Stomach (tissue), 9 donors: Measurements from ENCODE around the gene IGSF8. TPM values are rescaled to one million over a fixed set of nuclear protein-coding genes. Genes with fewer than 3 reads are reported as not detected.

ENCODE experiments used
- DNase-seq, 2 donors: peaks; one replicate each; pipeline versions ENCODE4 v3.0.0 to v3.0.0-alpha.2; 2013 to 2019
- H3K27ac ChIP-seq, 5 donors: fragments of 200-600 bp in 4 of 5; sonication (generic) in 4 of 5; one replicate each; pipeline ENCODE4 v1.5.1; 2013 to 2019; ENCODE audit warnings: mild to moderate bottlenecking in 1 of 5, moderate library complexity in 1 of 5
- H3K27me3 ChIP-seq, 3 donors: fragments of 200-600 bp; sonication (generic); one replicate each; pipeline ENCODE4 v1.5.1; 2017 to 2019; ENCODE audit warnings: mixed run types in 1 of 3
- H3K36me3 ChIP-seq, 4 donors: fragments of 200-600 bp; sonication (generic); 1 replicate in 3 of 4; 2 replicates in 1 of 4; pipeline ENCODE4 v1.5.1; 2016 to 2019
- H3K4me1 ChIP-seq, 4 donors: fragments of 200-600 bp; sonication (generic); one replicate each; pipeline ENCODE4 v1.5.1; 2016 to 2019
- H3K4me3 ChIP-seq, 4 donors: fragments of 200-600 bp; sonication (generic) in 3 of 4; one replicate each; pipeline ENCODE4 v1.5.1; 2016 to 2019; ENCODE audit warnings: mild to moderate bottlenecking in 1 of 4
- H3K9me3 ChIP-seq, 4 donors: fragments of 200-600 bp; sonication (generic); one replicate each; pipeline ENCODE4 v1.5.1; 2016 to 2019
- CTCF ChIP-seq, 7 experiments: fragments of 450-650 bp in 4 of 7; fragments of 200-600 bp in 3 of 7; sonication (generic) in 3 of 7; IDR thresholded peaks; one replicate each; pipeline ENCODE4 v1.5.1; 2016 to 2019; ENCODE audit warnings: antibody characterized with exemption in 7 of 7, control low read depth in 2 of 7, mild to moderate bottlenecking in 1 of 7
- EP300 ChIP-seq: sonication (generic); formaldehyde crosslinking; IDR thresholded peaks from one replicate; pipeline ENCODE4 v1.6.1; 2017; ENCODE audit warnings: antibody characterized with exemption
- POLR2A ChIP-seq, 4 donors: fragments of 450-650 bp; IDR thresholded peaks; one replicate each; pipeline ENCODE4 v1.6.1; 2016; ENCODE audit warnings: antibody characterized with exemption in 4 of 4, control low read depth in 2 of 4, mild to moderate bottlenecking in 1 of 4, moderate library complexity in 1 of 4
- POLR2AphosphoS5 ChIP-seq, 3 donors: sonication (generic); formaldehyde crosslinking; IDR thresholded peaks; one replicate each; pipeline ENCODE4 v1.6.1; 2016; ENCODE audit warnings: antibody characterized with exemption in 3 of 3
- whole genome bisulfite sequencing, 5 donors: extraction: QIAGEN DNeasy Blood & Tissue Kit in 3 of 5; methylation state at CpG; one replicate each; pipeline versions ENCODE4 v1.1.5 to v1.1.7; 2013 to 2018; 5-methylcytosine and 5-hydroxymethylcytosine counted together
- intact Hi-C: fragments of 100-400 bp; cut with DNase I; formaldehyde crosslinking; loops from one replicate; pipeline ENCODE4 v1.15.1; 2023; ENCODE audit warnings: low total_unique reads
- polyA plus RNA-seq, 3 donors: library from polyadenylated mRNA; stranded (reverse); fragments of 200-250 nt; gene quantifications; one replicate each; pipeline ENCODE4 v1.2.3, GENCODE V29; 2013
- total RNA-seq, 5 donors: library from RNA; depleted of rRNA; stranded (reverse); fragments of >200 nt; gene quantifications; one replicate each; pipeline versions ENCODE4 v1.1.0 to v1.2.3, GENCODE V29; 2014 to 2016
- donor health status: healthy with polysubstance abuse.
- donor health status: Bipolar disorder and iron deficiency.
- donor health status: healthy.

Gene IGSF8
- total and polyA plus RNA-seq, 8 donors: 4.7 to 65.2 (median 14.8) TPM

- no peaks in the 10 kb centered on the region for H3K9me3 ChIP-seq
- no peak for DNase-seq
- intact Hi-C loops: loop anchor here (10.0 kb wide), 2 partner anchors 95 to 195 kb away; partner anchors contain the start of gene CASQ1
- H3K4me1 ChIP-seq: peaks cover 25 to 86% (median 67%) of the 10 kb centered on the region in 4 donors
- H3K27me3 ChIP-seq: no peaks in the 10 kb centered on the region
- H3K4me3 ChIP-seq: no peak overlapping the region
- 92 to 100% (median 93%) methylated on average over 2 of the region's 2 CpGs for WGBS, 5 donors
- peaks cover 0 to 5% (median 4%) of the 10 kb centered on the region in 4 donors for H3K36me3 ChIP-seq
- TF ChIP-seq EP300: no peak
- no peak for TF ChIP-seq CTCF (IDR thresholded peaks at IDR 0.05)
- no peak for TF ChIP-seq POLR2A (IDR thresholded peaks at IDR 0.05)
- no peak for TF ChIP-seq POLR2AphosphoS5 (IDR thresholded peaks at IDR 0.05)
- peak overlapping the region; percentile 24 to 97 (median 93) for H3K27ac ChIP-seq
Measured at GRCh38 chr1:160099716-160100375, 1.4 kb upstream of the IGSF8 start.

GRCh38 chr1:160098852-160099561 is 588 bp upstream of the IGSF8 start:
- intact Hi-C loops: no loop called here
- peak overlapping the region; percentile 88 to 97 (median 94) for H3K27ac ChIP-seq
- H3K4me3 ChIP-seq: peak overlapping the region; percentile 58 to 90 (median 80)
- no peaks in the 10 kb centered on the region for H3K27me3 ChIP-seq
- peaks cover 0 to 13% (median 12%) of the 10 kb centered on the region in 4 donors for H3K36me3 ChIP-seq
- TF ChIP-seq CTCF (IDR thresholded peaks at IDR 0.05): no peak
- peak; percentile 43 to 78 (median 73) for TF ChIP-seq POLR2AphosphoS5 (IDR thresholded peaks at IDR 0.05)
- peak; percentile 98 to 99 for DNase-seq
- WGBS, 5 donors: 2 to 4% (median 3%) methylated on average over 10 to 40 of the region's 40 CpGs
- peaks cover 25 to 84% (median 65%) of the 10 kb centered on the region in 4 donors for H3K4me1 ChIP-seq
- H3K9me3 ChIP-seq: no peaks in the 10 kb centered on the region

- no peaks in the 10 kb centered on the region for H3K9me3 ChIP-seq
- no peak for DNase-seq
- H3K4me3 ChIP-seq: peak overlapping the region; percentile 58 to 90 (median 80)
- H3K4me1 ChIP-seq: peaks cover 25 to 74% (median 58%) of the 10 kb centered on the region in 4 donors
- peaks cover under 1 to 30% (median 29%) of the 10 kb centered on the region in 4 donors for H3K36me3 ChIP-seq
- peak overlapping the region in 4 of 5 donors; percentile 16 to 97 (median 90) for H3K27ac ChIP-seq
- no peaks in the 10 kb centered on the region for H3K27me3 ChIP-seq
- 63 to 74% (median 69%) methylated on average over 5 of the region's 5 CpGs for WGBS, 5 donors
- intact Hi-C loops: no loop called here
- TF ChIP-seq POLR2A (IDR thresholded peaks at IDR 0.05) (no peak), POLR2AphosphoS5 (IDR thresholded peaks at IDR 0.05) (no peak)
Measured at GRCh38 chr1:160097151-160097910, 1.1 kb downstream of the IGSF8 start.

GRCh38 chr1:160096274-160097116 is 1.9 kb downstream of the IGSF8 start:
- no peak for DNase-seq
- intact Hi-C loops: no loop called here

More at GRCh38 chr1:160096274-160097116, 1.9 kb downstream of the IGSF8 start:
- Histone ChIP-seq H3K27me3 (no peaks in the 10 kb centered on the region), H3K27ac (peak overlapping the region in 3 of 5 donors; percentile 16 to 97 (median 93)), H3K36me3 (peaks cover 9 to 38% (median 37%) of the 10 kb centered on the region in 4 donors), H3K4me1 (peaks cover 23 to 66% (median 52%) of the 10 kb centered on the region in 4 donors), H3K4me3 (peak overlapping the region in 1 of 4 donors; percentile 77), H3K9me3 (no peaks in the 10 kb centered on the region)
- 71 to 80% (median 73%) methylated on average over 3 to 4 of the region's 4 CpGs for WGBS, 5 donors
- TF ChIP-seq EP300 (no peak), CTCF (IDR thresholded peaks at IDR 0.05) (no peak)
